ENCODE results near the gene CDC42SE2. TPM values are rescaled to one million over a fixed set of nuclear protein-coding genes. Genes with fewer than 3 reads are reported as not detected.
A peak's percentile ranks its signal among the peaks of the same experiment; 100 is the strongest.

Gene CDC42SE2
- total RNA-seq, 4 donors from 2014 or later = 25.2 to 38.7 (median 30.1) TPM

- Histone ChIP-seq H3K4me1 (peaks cover 0 to 6% (median 0%) of the 10 kb centered on the region in 3 donors), H3K9me3 (no peaks in the 10 kb centered on the region), H3K27ac (no peak overlapping the region), H3K4me3 (no peak overlapping the region), H3K36me3 (peaks cover 0 to 23% of the 10 kb centered on the region in 2 donors), H3K27me3 (no peaks in the 10 kb centered on the region)
- TF ChIP-seq CTCF (IDR thresholded peaks at IDR 0.05) = peak; percentile 80 to 87 (median 85)
- no peak for TF ChIP-seq EP300 (IDR thresholded peaks at IDR 0.05)
- no peak for TF ChIP-seq POLR2AphosphoS5 (IDR thresholded peaks at IDR 0.05)
- no peak for TF ChIP-seq POLR2A (IDR thresholded peaks at IDR 0.05)
- WGBS, 2 donors (ENCODE audit: low coverage in 1 of 2) = 19 to 20% methylated on average over 7 of the region's 7 CpGs
- no peak for ATAC-seq
Observed at GRCh38 chr5:131417240-131417869, 153.5 kb downstream of the CDC42SE2 start.

GRCh38 chr5:131418846-131419245 is 155.0 kb downstream of the CDC42SE2 start:
- 90 to 91% methylated on average over 3 to 4 of the region's 7 CpGs for WGBS, 2 donors (ENCODE audit: low coverage in 1 of 2)
- no peaks in the 10 kb centered on the region for H3K9me3 ChIP-seq
- H3K4me3 ChIP-seq = no peak overlapping the region
- TF ChIP-seq EP300 (IDR thresholded peaks at IDR 0.05) = no peak
- no peak for TF ChIP-seq CTCF (IDR thresholded peaks at IDR 0.05)
- TF ChIP-seq POLR2A (IDR thresholded peaks at IDR 0.05) = no peak
- TF ChIP-seq POLR2AphosphoS5 (IDR thresholded peaks at IDR 0.05) = no peak
- no peak overlapping the region for H3K27ac ChIP-seq
- no peak for ATAC-seq
- peaks cover 0 to 33% of the 10 kb centered on the region in 2 donors for H3K36me3 ChIP-seq
- peaks cover 0 to 6% (median 0%) of the 10 kb centered on the region in 3 donors for H3K4me1 ChIP-seq
- H3K27me3 ChIP-seq = no peaks in the 10 kb centered on the region

GRCh38 chr5:131419877-131420276 is 156.0 kb downstream of the CDC42SE2 start:
- Histone ChIP-seq H3K9me3 (no peaks in the 10 kb centered on the region), H3K4me3 (no peak overlapping the region), H3K27me3 (no peaks in the 10 kb centered on the region), H3K4me1 (peaks cover 0 to 6% (median 0%) of the 10 kb centered on the region in 3 donors), H3K36me3 (peaks cover 0 to 33% of the 10 kb centered on the region in 2 donors), H3K27ac (no peak overlapping the region)
- ATAC-seq = no peak
- WGBS, 2 donors (ENCODE audit: low coverage in 1 of 2) = 48 to 87% methylated on average over 3 to 4 of the region's 4 CpGs
- TF ChIP-seq EP300 (IDR thresholded peaks at IDR 0.05) (no peak), POLR2A (IDR thresholded peaks at IDR 0.05) (no peak), CTCF (IDR thresholded peaks at IDR 0.05) (no peak), POLR2AphosphoS5 (IDR thresholded peaks at IDR 0.05) (no peak)

- 66 to 78% methylated on average over 2 of the region's 2 CpGs for WGBS, 2 donors (ENCODE audit: low coverage in 1 of 2)
- no peaks in the 10 kb centered on the region for H3K9me3 ChIP-seq
- no peaks in the 10 kb centered on the region for H3K27me3 ChIP-seq
- no peaks in the 10 kb centered on the region for H3K4me1 ChIP-seq
- no peak overlapping the region for H3K4me3 ChIP-seq
- peaks cover 0 to 55% of the 10 kb centered on the region in 2 donors for H3K36me3 ChIP-seq
- ATAC-seq = no peak
- TF ChIP-seq POLR2A (IDR thresholded peaks at IDR 0.05) (no peak), CTCF (IDR thresholded peaks at IDR 0.05) (peak in 3 of 4 experiments; percentile 25 to 49 (median 25))
- H3K27ac ChIP-seq = no peak overlapping the region
Observed at GRCh38 chr5:131423056-131423455, 159.2 kb downstream of the CDC42SE2 start.

GRCh38 chr5:131426011-131426410 is 162.2 kb downstream of the CDC42SE2 start:
- no peak overlapping the region for H3K27ac ChIP-seq
- H3K27me3 ChIP-seq = no peaks in the 10 kb centered on the region
- no peak overlapping the region for H3K4me3 ChIP-seq
- H3K36me3 ChIP-seq = peaks cover 4 to 74% of the 10 kb centered on the region in 2 donors
- H3K9me3 ChIP-seq = no peaks in the 10 kb centered on the region
- 86 to 90% methylated on average over 1 of the region's 1 CpG for WGBS, 2 donors (ENCODE audit: low coverage in 1 of 2)
- no peak for TF ChIP-seq POLR2A (IDR thresholded peaks at IDR 0.05)
- TF ChIP-seq CTCF (IDR thresholded peaks at IDR 0.05) = no peak
- no peak for TF ChIP-seq POLR2AphosphoS5 (IDR thresholded peaks at IDR 0.05)
- no peak for TF ChIP-seq EP300 (IDR thresholded peaks at IDR 0.05)
- ATAC-seq = no peak
- peaks cover 0 to 5% (median 3%) of the 10 kb centered on the region in 3 donors for H3K4me1 ChIP-seq
